HepG2 (cell line): ENCODE data around the gene ATG4B. TPM values are rescaled to one million over a fixed set of nuclear protein-coding genes. Genes with fewer than 3 reads are reported as not detected.
A peak's percentile ranks its signal among the peaks of the same experiment; 100 is the strongest.

ENCODE experiments used
- ATAC-seq: fragments of 200-7000 bp; cut with Tn5 transposase; 3 replicates; pipeline ENCODE4 v1.9.1; 2020; ENCODE audit warnings: mild to moderate bottlenecking, moderate library complexity
- BruUV-seq: library from RNA; stranded (reverse); fragments of 400-500 nt; replicated peaks from 2 replicates; lab custom pipeline; 2021; lab: Mats Ljungman, UMichigan
- CTCF ChIA-PET: fragments of 300-600 bp; formaldehyde crosslinking; extraction: SDS; loops from one replicate; lab custom pipeline; 2021; ENCODE audit warnings: low total read pairs, inconsistent platforms, low intra/inter-chr PET ratio; lab: Yijun Ruan, JAX
- POLR2A ChIA-PET: fragments of 350-600 bp; sonication (Branson Sonifier 250); formaldehyde crosslinking; loops from one replicate; lab custom pipeline; 2020; ENCODE audit warnings: antibody characterized with exemption, inconsistent platforms; lab: Yijun Ruan, JAX
- DNase-seq: peaks from one replicate; pipeline ENCODE4 v3.0.0-alpha.2; 2015; ENCODE audit warnings: low spot score
- FAIRE-seq: peaks from 3 replicates; lab custom pipeline; 2011; peaks lifted over from hg19 to GRCh38; lab: Jason Lieb, UNC
- H2AFZ ChIP-seq: one replicate; pipeline ENCODE4 v1.6.1; 2011; ENCODE audit warnings: low read length, inconsistent platforms
- H3K27ac ChIP-seq: fragments of 300-600 bp; 3 replicates; pipeline ENCODE4 v1.8.0; 2011; ENCODE audit warnings: mixed run types, mild to moderate bottlenecking, mixed read lengths, low read length, inconsistent platforms; ENCODE audit not compliant: insufficient read depth; ENCODE audit errors: extremely low read length
- H3K27me3 ChIP-seq, 2 experiments: fragments of 200-600 bp in 1 of 2; 2 replicates in 1 of 2; 3 replicates in 1 of 2; pipeline versions ENCODE4 v1.6.0 to v1.8.0; 2011; ENCODE audit warnings: low read length in 2 of 2, mild to moderate bottlenecking in 2 of 2, moderate library complexity in 2 of 2, inconsistent platforms in 1 of 2; ENCODE audit not compliant: insufficient read depth in 2 of 2, control insufficient read depth in 1 of 2
- H3K36me3 ChIP-seq, 2 experiments: fragments of 200-600 bp in 1 of 2; replicated peaks in 1 of 2; 2 replicates in 1 of 2; 3 replicates in 1 of 2; pipeline versions ENCODE4 v1.5.1 to v1.8.0; 2011; ENCODE audit warnings: low read length in 2 of 2, inconsistent platforms in 1 of 2; ENCODE audit not compliant: insufficient read depth in 2 of 2, control insufficient read depth in 1 of 2
- H3K4me1 ChIP-seq: 2 replicates; pipeline ENCODE4 v1.5.1; 2012; ENCODE audit warnings: low read length, inconsistent platforms; ENCODE audit not compliant: insufficient read depth
- H3K4me2 ChIP-seq: 2 replicates; pipeline ENCODE4 v1.6.0; 2011; ENCODE audit warnings: low read depth, low read length, inconsistent platforms
- H3K4me3 ChIP-seq, 3 experiments: fragments of 200-600 bp in 1 of 3; sonication (generic), shearing (Covaris generic) in 1 of 3; replicated peaks in 1 of 3; 2 replicates each; pipeline ENCODE4 v1.5.1; 2011 to 2016; ENCODE audit warnings: low read length in 3 of 3, inconsistent platforms in 2 of 3, low read depth in 2 of 3, mild to moderate bottlenecking in 2 of 3, control low read depth in 1 of 3, mixed read lengths in 1 of 3; ENCODE audit not compliant: insufficient read depth in 1 of 3
- H3K79me2 ChIP-seq: one replicate; pipeline ENCODE4 v1.6.1; 2011; ENCODE audit warnings: low read length, inconsistent platforms; ENCODE audit not compliant: insufficient read depth
- H3K9ac ChIP-seq: 2 replicates; pipeline ENCODE4 v1.6.0; 2011; ENCODE audit warnings: mild to moderate bottlenecking, low read depth, low read length, inconsistent platforms; ENCODE audit not compliant: insufficient read depth
- H3K9me3 ChIP-seq: 2 replicates; pipeline ENCODE4 v1.5.1; 2012; ENCODE audit warnings: mild to moderate bottlenecking, low read length
- H4K20me1 ChIP-seq: 2 replicates; pipeline ENCODE4 v1.6.0; 2011; ENCODE audit warnings: inconsistent platforms, mild to moderate bottlenecking, low read length, moderate library complexity; ENCODE audit not compliant: insufficient read depth
- AGO2 ChIP-seq: fragments of 200-400 bp; formaldehyde crosslinking; optimal IDR thresholded peaks from 2 replicates; pipeline ENCODE3; 2017; ENCODE audit warnings: mild to moderate bottlenecking, low read depth, low read length, moderate library complexity
- RBM22 ChIP-seq: fragments of 200-400 bp; formaldehyde crosslinking; optimal IDR thresholded peaks from 2 replicates; pipeline ENCODE3; 2017; ENCODE audit warnings: mild to moderate bottlenecking, low read length, moderate library complexity
- U2AF1 ChIP-seq: fragments of 200-400 bp; formaldehyde crosslinking; optimal IDR thresholded peaks from 2 replicates; pipeline ENCODE3; 2017; ENCODE audit warnings: mild to moderate bottlenecking, low read depth, low read length
- ZBTB46 ChIP-seq: sonication (generic); formaldehyde crosslinking; IDR thresholded peaks from 2 replicates; pipeline ENCODE4 v1.4.0; 2020; ENCODE audit warnings: mild to moderate bottlenecking, missing genetic modification reagents, borderline replicate concordance
- ZNF326 ChIP-seq: sonication (generic); formaldehyde crosslinking; IDR thresholded peaks from 2 replicates; pipeline ENCODE4 v1.4.0; 2020; ENCODE audit warnings: missing genetic modification reagents, borderline replicate concordance
- WGBS: methylation state at CpG from one replicate; pipeline ENCODE4 v1.1.6; 2017; ENCODE audit warnings: low lambda C conversion rate; 5-methylcytosine and 5-hydroxymethylcytosine counted together
- in situ Hi-C: cut with HindIII; loops from 2 replicates; pipeline ENCODE4 v1.10.0; 2017; ENCODE audit warnings: low pct_unique_long_range_greater_than_20kb; ENCODE audit not compliant: extremely low pct_ligation_motif_present
- intact Hi-C: fragments of 100-400 bp; cut with micrococcal nuclease; formaldehyde crosslinking; loops from one replicate; pipeline ENCODE4 v1.10.0; 2022; ENCODE audit not compliant: unreplicated experiment
- polyA plus RNA-seq, 8 experiments: library from polyadenylated mRNA; depleted of rRNA in 3 of 8; stranded (reverse) in 7 of 8; unstranded in 1 of 8; fragments of >200 nt; fragmentation: Illumina TruSeq in 4 of 8; extraction: Trizol in 4 of 8; gene quantifications; 2 replicates each; pipeline versions ENCODE4 v1.2.1 to v1.2.3, GENCODE V29; 2011 to 2016; ENCODE audit warnings: low read depth in 4 of 8, missing spikeins in 1 of 8, mixed read lengths in 1 of 8; ENCODE audit not compliant: insufficient read depth in 1 of 8
- total RNA-seq, 5 experiments: library from RNA; depleted of rRNA; stranded (reverse); fragments of >200 nt; fragmentation: Illumina TruSeq; extraction: Trizol; gene quantifications; 2 replicates each; pipeline ENCODE4 v1.2.3, GENCODE V29; 2016; ENCODE audit warnings: low read depth in 1 of 5

Gene ATG4B
- total and polyA plus RNA-seq, 2 of the 13 experiments (the other 11 are each of a cell fraction or from before 2014, with no cell fraction given): 95.5 to 239 TPM

DNA sequence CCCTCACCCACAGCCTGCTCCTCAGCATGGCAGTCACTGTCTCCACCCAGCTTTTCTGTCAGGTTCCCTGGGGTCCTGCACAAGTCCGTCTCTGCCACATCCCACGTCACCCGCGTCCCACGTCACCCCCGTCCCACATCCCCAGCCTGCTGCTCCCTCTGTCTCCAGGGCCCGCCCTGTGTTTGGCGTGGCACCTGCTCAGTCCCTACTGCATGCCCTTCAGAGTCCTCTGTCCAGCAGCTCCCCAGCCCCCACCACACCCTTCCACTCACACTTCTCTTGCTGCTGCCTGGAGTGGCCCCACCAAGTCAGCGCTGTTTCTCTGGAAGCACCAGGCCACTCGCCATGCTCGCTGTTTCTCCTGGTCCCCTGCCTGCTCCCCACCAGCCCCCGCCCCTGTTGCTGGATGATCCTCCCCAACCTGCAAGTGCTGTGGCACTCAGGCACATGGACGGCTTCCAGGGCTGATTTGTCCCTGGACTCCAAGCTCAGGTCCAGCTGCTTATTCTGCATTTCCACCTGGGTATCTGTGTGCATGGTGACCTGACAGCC is 18.8 kb downstream of the ATG4B start:
- FAIRE-seq: no peak
- H3K79me2 ChIP-seq: peaks cover 21% of the 10 kb centered on the region
- no peak for TF ChIP-seq U2AF1
- TF ChIP-seq AGO2: peak; percentile 40
- TF ChIP-seq, all 625 proteins: peak for 1
- H3K9ac ChIP-seq: no peak overlapping the region
- no peaks in the 10 kb centered on the region for H3K9me3 ChIP-seq
- no peak for ATAC-seq
- no TSS peak for BruUV-seq
- H2AFZ ChIP-seq: no peak overlapping the region
- no peaks in the 10 kb centered on the region for H3K27me3 ChIP-seq
- in situ Hi-C loops: loop anchor here (5.0 kb wide), 1 partner anchor 104 kb away; no protein-coding TSS in a partner anchor
- peaks cover 44 to 78% of the 10 kb centered on the region in 2 experiments for H3K36me3 ChIP-seq
- no peak overlapping the region for H3K4me3 ChIP-seq
- H3K4me2 ChIP-seq: no peak overlapping the region
- no peak overlapping the region for H3K27ac ChIP-seq
- peaks cover 17% of the 10 kb centered on the region for H3K4me1 ChIP-seq
- H4K20me1 ChIP-seq: no peaks in the 10 kb centered on the region; the same call in 1 of the 2 replicates
- no peak for DNase-seq
- ChIA-PET CTCF (interaction anchor here (1.5 kb wide), 1 partner anchor 61 kb away, joined by 3 read pairs; no protein-coding TSS in a partner anchor), POLR2A (no interaction called here)
- intact Hi-C loops: no loop called here
- 99% methylated on average over 13 of the region's 13 CpGs for WGBS

DNA sequence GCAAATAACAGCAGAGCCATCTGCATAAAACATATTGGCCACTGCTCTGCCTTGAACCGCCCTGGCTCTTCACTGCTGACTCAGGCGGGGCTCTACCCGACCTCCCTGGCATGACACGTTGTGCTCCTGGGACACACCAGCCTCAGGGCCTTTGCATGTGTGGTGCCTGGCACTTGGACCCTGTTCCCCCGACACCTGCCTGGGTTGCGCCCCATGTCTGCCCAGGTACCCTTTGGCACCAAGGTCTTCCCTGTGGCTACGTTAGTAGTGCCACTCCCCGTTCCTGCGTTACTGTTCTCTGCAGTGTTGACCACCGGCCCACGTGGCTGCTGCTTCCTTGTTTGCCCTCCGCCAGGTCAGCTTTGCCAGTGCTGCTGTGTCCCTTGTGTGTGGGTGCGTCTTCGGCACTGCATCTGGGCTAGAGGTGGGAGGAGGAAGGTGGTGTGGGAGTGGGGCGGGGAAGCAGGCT is 20.3 kb downstream of the ATG4B start:
- DNase-seq (no peak), ATAC-seq (no peak), FAIRE-seq (no peak)
- in situ Hi-C loops: loop anchor here (5.0 kb wide), 1 partner anchor 106 kb away; no protein-coding TSS in a partner anchor
- no peak overlapping the region for H3K27ac ChIP-seq
- intact Hi-C loops: no loop called here
- H3K4me1 ChIP-seq: peaks cover 14% of the 10 kb centered on the region
- H3K9me3 ChIP-seq: no peaks in the 10 kb centered on the region
- H3K4me3 ChIP-seq: no peak overlapping the region
- H3K27me3 ChIP-seq: no peaks in the 10 kb centered on the region
- TF ChIP-seq ZBTB46 (CRISPR knock-in tag) (no peak), AGO2 (peak; percentile 45), RBM22 (peak; percentile 87), ZNF326 (no peak)
- peaks cover 7% of the 10 kb centered on the region for H3K79me2 ChIP-seq
- POLR2A ChIA-PET: interaction anchor here (2.2 kb wide), 1 partner anchor 12 kb away, joined by 12 read pairs; no protein-coding TSS in a partner anchor
- no peak overlapping the region for H3K9ac ChIP-seq
- H3K4me2 ChIP-seq: no peak overlapping the region
- H4K20me1 ChIP-seq: no peaks in the 10 kb centered on the region; the same call in 1 of the 2 replicates
- H3K36me3 ChIP-seq: peaks cover 41 to 73% of the 10 kb centered on the region in 2 experiments
- CTCF ChIA-PET: interaction anchor here (1.5 kb wide), 1 partner anchor 62 kb away, joined by 3 read pairs; no protein-coding TSS in a partner anchor
- 94% methylated on average over 14 of the region's 15 CpGs for WGBS
- no TSS peak for BruUV-seq
- no peak overlapping the region for H2AFZ ChIP-seq
